ENCODE results near the gene ZNF674.

Gene ZNF674

GRCh38 chrX:46545111-46546005 is at the start of gene ZNF674:
Gene ZNF674, minus strand, starts transcription at chrX:46545421. Its CDS starts 3,334 bp downstream, at chrX:46542087.
- DNase-seq = peak; percentile 81

GRCh38 chrX:46589977-46590723 is 44.9 kb upstream of the ZNF674 start:
- no peak for DNase-seq

- no peak for DNase-seq
Measured at GRCh38 chrX:46588263-46588662, 43.0 kb upstream of the ZNF674 start.

GRCh38 chrX:46587753-46588171 is 42.5 kb upstream of the ZNF674 start:
- DNase-seq = no peak

GRCh38 chrX:46587158-46587557 is 41.9 kb upstream of the ZNF674 start:
- no peak for DNase-seq

- DNase-seq = no peak
Measured at GRCh38 chrX:46584736-46585135, 39.5 kb upstream of the ZNF674 start.

- no peak for DNase-seq
Measured at GRCh38 chrX:46582966-46583365, 37.7 kb upstream of the ZNF674 start.

GRCh38 chrX:46582325-46582724 is 37.1 kb upstream of the ZNF674 start:
- DNase-seq = no peak

- no peak for DNase-seq
Measured at GRCh38 chrX:46580613-46581012, 35.4 kb upstream of the ZNF674 start.

- no peak for DNase-seq
Measured at GRCh38 chrX:46579250-46579649, 34.0 kb upstream of the ZNF674 start.

- no peak for DNase-seq
Measured at GRCh38 chrX:46577221-46578005, 32.2 kb upstream of the ZNF674 start.

GRCh38 chrX:46576458-46576857 is 31.2 kb upstream of the ZNF674 start:
- DNase-seq = no peak

- no peak for DNase-seq
Measured at GRCh38 chrX:46575991-46576392, 30.8 kb upstream of the ZNF674 start.

- no peak for DNase-seq
Measured at GRCh38 chrX:46575586-46575985, 30.4 kb upstream of the ZNF674 start.

GRCh38 chrX:46574774-46575381 is 29.7 kb upstream of the ZNF674 start:
- peak; percentile 28 for DNase-seq

- peak; percentile 27 for DNase-seq
Measured at GRCh38 chrX:46573892-46574773, 28.9 kb upstream of the ZNF674 start.

- DNase-seq = peak; percentile 66
Measured at GRCh38 chrX:46573331-46573891, 28.2 kb upstream of the ZNF674 start, which contains the start of gene CHST7. Gene CHST7, plus strand, starts transcription at chrX:46573765. Its CDS starts 167 bp downstream, at chrX:46573932.

- no peak for DNase-seq
Measured at GRCh38 chrX:46572340-46572936, 27.2 kb upstream of the ZNF674 start.

GRCh38 chrX:46571423-46572339 is 26.5 kb upstream of the ZNF674 start:
- DNase-seq = no peak

- DNase-seq = no peak
Measured at GRCh38 chrX:46569621-46570020, 24.4 kb upstream of the ZNF674 start.
